NCI-H1105 treated with DMSO at 0.1 percent for 48 hours (cell line): ENCODE measurements around the gene IGFN1.

Experiments
- DNase-seq: peaks from one replicate; lab custom pipeline; 2025; lab: John Stamatoyannopoulos, UW

IGFN1 gene

GRCh38 chr1:201266774-201267173, 76.2 kb downstream of the IGFN1 start:
- no peak for DNase-seq

GRCh38 chr1:201267481-201268229, 77.0 kb downstream of the IGFN1 start:
- no peak for DNase-seq

- peak; percentile 9 for DNase-seq
Measured at GRCh38 chr1:201268604-201269151, 78.1 kb downstream of the IGFN1 start.

- no peak for DNase-seq
Measured at GRCh38 chr1:201269281-201269680, 78.7 kb downstream of the IGFN1 start.

- DNase-seq = no peak
Measured at GRCh38 chr1:201269900-201270410, 79.3 kb downstream of the IGFN1 start.

GRCh38 chr1:201270616-201271390, 80.2 kb downstream of the IGFN1 start:
- peak; percentile 67 for DNase-seq

- no peak for DNase-seq
Measured at GRCh38 chr1:201272799-201273198, 82.2 kb downstream of the IGFN1 start.

- DNase-seq = no peak
Measured at GRCh38 chr1:201274616-201275252, 84.1 kb downstream of the IGFN1 start.

GRCh38 chr1:201275253-201275666, 84.6 kb downstream of the IGFN1 start:
- DNase-seq = peak; percentile 66

GRCh38 chr1:201276891-201277290, 86.3 kb downstream of the IGFN1 start:
- no peak for DNase-seq

GRCh38 chr1:201277441-201277840, 86.8 kb downstream of the IGFN1 start:
- no peak for DNase-seq
